K562 (cell line): Measurements from ENCODE around the gene FUZ. TPM values are rescaled to one million over a fixed set of nuclear protein-coding genes. Genes with fewer than 3 reads are reported as not detected.
A peak's percentile ranks its signal among the peaks of the same experiment; 100 is the strongest.

Experiments
- ARHGAP35 ChIP-seq: fragments of 450-650 bp; IDR thresholded peaks from 2 replicates; pipeline ENCODE4 v1.6.1; 2018; ENCODE audit not compliant: partially characterized antibody
- CBX3 ChIP-seq, 2 experiments: IDR thresholded peaks; 1 replicate in 1 of 2; 2 replicates in 1 of 2; pipeline ENCODE4 v1.6.1; 2012; ENCODE audit warnings: inconsistent platforms in 2 of 2, low read length in 2 of 2, borderline replicate concordance in 1 of 2, control low read depth in 1 of 2
- CREBBP ChIP-seq: IDR thresholded peaks from one replicate; pipeline ENCODE4 v1.6.1; 2012; ENCODE audit warnings: low read depth, mild to moderate bottlenecking, control low read depth, inconsistent platforms, low read length
- DDX20 ChIP-seq: fragments of 450-650 bp; IDR thresholded peaks from 2 replicates; pipeline ENCODE4 v1.6.1; 2016; ENCODE audit warnings: missing genetic modification characterization, low read depth, mild to moderate bottlenecking, missing compliant biosample characterization, moderate library complexity
- KDM4B ChIP-seq, 2 experiments: fragments of 450-650 bp in 1 of 2; sonication (generic) in 1 of 2; IDR thresholded peaks; 2 replicates each; pipeline ENCODE4 v1.6.1; 2016 to 2017; ENCODE audit warnings: borderline replicate concordance in 2 of 2, antibody characterized with exemption in 1 of 2, low read depth in 1 of 2, mild to moderate bottlenecking in 1 of 2
- KDM5B ChIP-seq: fragments of 200-600 bp; sonication (generic); IDR thresholded peaks from 2 replicates; pipeline ENCODE4 v1.6.1; 2012; ENCODE audit warnings: low read depth, mild to moderate bottlenecking, moderate library complexity, low read length, control low read depth, inconsistent platforms; ENCODE audit not compliant: insufficient replicate concordance
- SNRNP70 ChIP-seq: fragments of 200-400 bp; formaldehyde crosslinking; optimal IDR thresholded peaks from 2 replicates; pipeline ENCODE3; 2017; ENCODE audit warnings: low read depth, low read length
- ZNF197 ChIP-seq: fragments of 200-800 bp; sonication (Bioruptor generic); IDR thresholded peaks from 2 replicates; pipeline ENCODE4 v1.6.1; 2016; ENCODE audit warnings: low read depth, missing genetic modification characterization, missing compliant biosample characterization
- polyA plus RNA-seq, 8 experiments: library from polyadenylated mRNA; depleted of rRNA in 4 of 8; stranded (reverse) in 5 of 8; unstranded in 3 of 8; fragments of >200 nt; fragmentation: Nextera tagmentation in 2 of 8; fragmentation: Illumina TruSeq in 1 of 8; extraction: Ambion mirVana in 2 of 8; extraction: Trizol in 1 of 8; gene quantifications; 2 replicates each; pipeline versions ENCODE4 v1.2.1 to v1.2.3, GENCODE V29; 2011 to 2014; ENCODE audit warnings: inconsistent platforms in 1 of 8, missing spikeins in 1 of 8
- total RNA-seq, 7 experiments: library from RNA; depleted of rRNA in 6 of 7; stranded (reverse); fragments of >200 nt in 6 of 7; fragmentation: Illumina TruSeq in 2 of 7; extraction: Trizol in 2 of 7; gene quantifications; 2 replicates each; pipeline versions ENCODE4 v1.2.1 to v1.2.3, GENCODE V29; 2011 to 2021; ENCODE audit warnings: low replicate concordance in 1 of 7
- TF ChIP-seq, protein P1 (sequence below): sonication (generic); formaldehyde crosslinking; IDR thresholded peaks from 2 replicates; pipeline ENCODE4 v1.9.0; 2022; ENCODE audit warnings: mild to moderate bottlenecking, missing genetic modification reagents

The FUZ gene
- total and polyA plus RNA-seq, 9 of the 15 experiments (the other 6 are each of a cell fraction or from before 2014, with no cell fraction given), result 0.17 to 7.6 (median 3.6) TPM; not detected in 1

DNA sequence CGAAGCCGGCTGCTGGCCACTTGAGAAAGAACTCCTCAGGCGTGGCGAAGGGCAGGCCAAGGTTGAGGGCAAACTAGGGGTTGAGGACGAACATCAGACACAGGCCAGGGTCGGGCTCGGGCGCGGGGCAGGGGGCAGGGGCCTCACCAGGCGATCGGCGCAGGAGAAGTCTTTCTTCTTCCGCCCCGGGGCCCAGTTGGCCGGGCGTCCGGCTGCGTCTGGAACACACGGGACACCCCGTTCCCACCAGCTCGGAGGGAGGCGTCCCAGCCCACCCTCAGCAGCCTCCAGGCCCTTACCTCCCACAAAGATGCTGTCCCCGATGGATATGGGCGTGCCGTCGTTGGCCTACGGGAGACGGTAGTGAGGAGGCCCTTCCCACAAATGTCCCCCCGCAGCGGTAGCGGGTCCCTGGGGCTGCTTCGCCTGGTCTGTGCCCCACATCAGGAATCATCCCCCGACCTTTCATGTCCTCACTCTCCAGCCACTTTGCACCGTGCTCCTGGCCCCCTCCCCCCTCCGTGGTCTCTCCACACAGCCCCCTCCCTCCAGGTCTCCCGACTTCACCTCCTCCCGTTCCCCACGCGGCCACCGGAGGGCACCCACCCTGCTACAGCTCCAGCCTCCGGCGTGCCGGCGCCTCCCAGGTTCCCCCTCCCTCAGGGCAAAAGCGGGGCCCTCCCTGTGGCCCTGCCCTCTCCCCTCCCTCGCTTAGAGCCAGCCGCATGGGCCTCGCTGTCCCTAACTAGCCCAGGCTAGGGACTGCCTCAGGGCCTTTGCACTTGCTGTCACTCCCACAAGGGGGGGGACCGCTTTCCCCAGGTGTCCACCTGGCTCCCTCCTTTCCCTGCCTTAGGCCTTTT, 49.5 kb upstream of the FUZ start (continued):
- TF ChIP-seq, protein P1, sequence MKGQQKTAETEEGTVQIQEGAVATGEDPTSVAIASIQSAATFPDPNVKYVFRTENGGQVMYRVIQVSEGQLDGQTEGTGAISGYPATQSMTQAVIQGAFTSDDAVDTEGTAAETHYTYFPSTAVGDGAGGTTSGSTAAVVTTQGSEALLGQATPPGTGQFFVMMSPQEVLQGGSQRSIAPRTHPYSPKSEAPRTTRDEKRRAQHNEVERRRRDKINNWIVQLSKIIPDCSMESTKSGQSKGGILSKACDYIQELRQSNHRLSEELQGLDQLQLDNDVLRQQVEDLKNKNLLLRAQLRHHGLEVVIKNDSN, result no peak
- no peak for TF ChIP-seq ZNF197 (CRISPR knock-in tag)
- 0 out of 4 replicates have a peak, but pooled peaks of 1 of the 2 experiments have one; percentile 56 for TF ChIP-seq KDM4B (IDR thresholded peaks at IDR 0.05; ENCODE audit: borderline replicate concordance in 2 of 2, low read depth in 1 of 2)
- TF ChIP-seq ARHGAP35, result no peak
- no peak for TF ChIP-seq DDX20
- no peak for TF ChIP-seq CBX3 (IDR thresholded peaks at IDR 0.05; ENCODE audit: borderline replicate concordance in 1 of 2, low read length in 2 of 2)
- no peak for TF ChIP-seq KDM5B
- no peak for TF ChIP-seq CREBBP
- TF ChIP-seq SNRNP70, result no peak
